ENCODE data around the gene NUDT19. TPM values are rescaled to one million over a fixed set of nuclear protein-coding genes. Genes with fewer than 3 reads are reported as not detected.

Gene NUDT19
- total RNA-seq (13.8 and 14.0 TPM in 2 replicates), polyA plus RNA-seq (6.6 and 7.7 TPM in 2 replicates), polyA minus RNA-seq (5.8 and 6.1 TPM in 2 replicates), Bru-seq, nascent RNA (percentile 78 among the genes with signal in this experiment), BruChase-seq, experiment 1, labeled RNA remaining after a 6-hour chase (percentile 69 among the genes with signal in this experiment), BruChase-seq, experiment 2, labeled RNA remaining after a 2-hour chase (percentile 73 among the genes with signal in this experiment)
- polyA plus RNA-seq (2011; cell fraction: cytosol; rRNA removed), result 6.8 TPM in 2 replicates
- 3.1 and 3.8 TPM in 2 replicates for polyA plus RNA-seq (2011; cell fraction: nucleus; rRNA removed)
- 9.9 and 10.2 TPM in 2 replicates for polyA plus RNA-seq (2012)
- 27.1 TPM for polyA minus RNA-seq (2011; cell fraction: cytosol; rRNA and poly(A)+ RNA removed)
- polyA minus RNA-seq (2011; cell fraction: nucleus; rRNA and poly(A)+ RNA removed), result 4.0 and 6.5 TPM in 2 replicates
- long read RNA-seq, transcript NUDT19-201 (3 exons, 2,967 nt), result major isoform, 7 of 11 reads
- long read RNA-seq, partial matches to known transcripts, result 0 of 11 reads
- long read RNA-seq, other reads (novel, unspliced or antisense), result 4 of 11 reads

- dilution Hi-C loops (cut with MboI; ENCODE audit: extremely low pct_ligation_motif_present, low sequenced_read_pairs), result no loop called here
- Histone ChIP-seq H3K27me3 (ENCODE audit: control insufficient read depth in 2 of 2, insufficient read depth in 2 of 2, low read length in 2 of 2) (no peaks in the 10 kb centered on the region), H3K9ac (replicated peaks; ENCODE audit: extremely low read depth, insufficient read depth, low read length) (peak within 1 kb of the TSS; percentile 86), H4K20me1 (replicated peaks; ENCODE audit: control insufficient read depth, extremely low read depth, insufficient read depth, low read length) (no peaks in the 10 kb centered on the region), H3K79me2 (ENCODE audit: control insufficient read depth, insufficient read depth, low read length) (peaks cover 37% of the 10 kb centered on the region), H3K4me2 (ENCODE audit: insufficient read depth, low read length) (peak within 1 kb of the TSS; percentile 81), H3K9me1 (replicated peaks; ENCODE audit: control insufficient read depth, extremely low read depth, insufficient read depth, low read length) (no peaks in the 10 kb centered on the region), H3K4me1 (ENCODE audit: control insufficient read depth, extremely low read depth, insufficient read depth, low read length) (peaks cover 21% of the 10 kb centered on the region), H2AFZ (ENCODE audit: low read depth, low read length) (peak within 1 kb of the TSS; percentile 80), H3K4me3 (replicated peaks in 1 of 3; ENCODE audit: insufficient read depth in 1 of 3, low read depth in 1 of 3, low read length in 3 of 3) (peak within 1 kb of the TSS; percentile 34 to 57 (median 44)), H3K36me3 (ENCODE audit: control insufficient read depth in 2 of 2, extremely low read depth in 1 of 2, insufficient read depth in 2 of 2, low read length in 2 of 2) (no peaks in the 10 kb centered on the region), H3K9me3 (replicated peaks; ENCODE audit: control insufficient read depth, insufficient read depth, low read length) (no peaks in the 10 kb centered on the region), H3K27ac (ENCODE audit: insufficient read depth, low read depth, low read length) (peak within 1 kb of the TSS; percentile 74)
- TF ChIP-seq GATA2 (IDR thresholded peaks at IDR 0.05; ENCODE audit: insufficient read depth, insufficient read length, low read depth, low read length) (no peak), POLR2AphosphoS5 (IDR thresholded peaks at IDR 0.05; ENCODE audit: insufficient read depth, low read depth, low read length) (peak; percentile 84), CTCF (IDR thresholded peaks at IDR 0.05; ENCODE audit: extremely low read depth in 1 of 2, insufficient read depth in 1 of 2, low read depth in 1 of 2, low read length in 2 of 2) (no peak), POLR2A (IDR thresholded peaks at IDR 0.05; ENCODE audit: low read depth, low read length) (peak; percentile 73), EZH2 (IDR thresholded peaks at IDR 0.05; ENCODE audit: borderline replicate concordance, low read depth, low read length, severe bottlenecking) (no peak), JUN (IDR thresholded peaks at IDR 0.05; ENCODE audit: borderline replicate concordance, insufficient read depth, insufficient read length, low read depth) (no peak)
- DNase-seq (ENCODE audit: low read depth, low spot score) (peak; percentile 83), FAIRE-seq (peak; percentile 87)
- BruUV-seq (replicated peaks), result no TSS peak
- CTCF ChIA-PET, result interaction anchor here (0.8 to 1.2 kb wide), 5 partner anchors 13 to 92 kb away, joined by 3 to 5 read pairs (median 3); partner anchors contain the start of gene RGS9BP
- POLR2A ChIA-PET, result no interaction called here
- intact Hi-C loops (cut with micrococcal nuclease), result loop anchor here (1.0 kb wide), 2 partner anchors 16 to 286 kb away; partner anchors contain the start of genes ANKRD27, DPY19L3 and RGS9BP
Observed at GRCh38 chr19:32691291-32691951, at the start of gene NUDT19. Gene NUDT19, plus strand, starts transcription at chr19:32691821. Its CDS starts 140 bp downstream, at chr19:32691961.
